Measurements from ENCODE around the gene CCDC73.

GRCh38 chr11:32613500-32614151, 180.8 kb downstream of the CCDC73 start:
- TF ChIP-seq, protein P1, sequence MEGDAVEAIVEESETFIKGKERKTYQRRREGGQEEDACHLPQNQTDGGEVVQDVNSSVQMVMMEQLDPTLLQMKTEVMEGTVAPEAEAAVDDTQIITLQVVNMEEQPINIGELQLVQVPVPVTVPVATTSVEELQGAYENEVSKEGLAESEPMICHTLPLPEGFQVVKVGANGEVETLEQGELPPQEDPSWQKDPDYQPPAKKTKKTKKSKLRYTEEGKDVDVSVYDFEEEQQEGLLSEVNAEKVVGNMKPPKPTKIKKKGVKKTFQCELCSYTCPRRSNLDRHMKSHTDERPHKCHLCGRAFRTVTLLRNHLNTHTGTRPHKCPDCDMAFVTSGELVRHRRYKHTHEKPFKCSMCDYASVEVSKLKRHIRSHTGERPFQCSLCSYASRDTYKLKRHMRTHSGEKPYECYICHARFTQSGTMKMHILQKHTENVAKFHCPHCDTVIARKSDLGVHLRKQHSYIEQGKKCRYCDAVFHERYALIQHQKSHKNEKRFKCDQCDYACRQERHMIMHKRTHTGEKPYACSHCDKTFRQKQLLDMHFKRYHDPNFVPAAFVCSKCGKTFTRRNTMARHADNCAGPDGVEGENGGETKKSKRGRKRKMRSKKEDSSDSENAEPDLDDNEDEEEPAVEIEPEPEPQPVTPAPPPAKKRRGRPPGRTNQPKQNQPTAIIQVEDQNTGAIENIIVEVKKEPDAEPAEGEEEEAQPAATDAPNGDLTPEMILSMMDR (IDR thresholded peaks at IDR 0.05), result no peak
- no peak for TF ChIP-seq POLR2A (IDR thresholded peaks at IDR 0.05)

All from thyroid gland (tissue), 4 donors.